NCI-H146 treated with DMSO at 0.1 percent for 48 hours (cell line): ENCODE data around the gene PDE4D.
A peak's percentile ranks its signal among the peaks of the same experiment; 100 is the strongest.

Experiments
- DNase-seq: peaks from one replicate; lab custom pipeline; 2025; ENCODE audit not compliant: unreplicated experiment; lab: John Stamatoyannopoulos, UW

Gene PDE4D

DNA sequence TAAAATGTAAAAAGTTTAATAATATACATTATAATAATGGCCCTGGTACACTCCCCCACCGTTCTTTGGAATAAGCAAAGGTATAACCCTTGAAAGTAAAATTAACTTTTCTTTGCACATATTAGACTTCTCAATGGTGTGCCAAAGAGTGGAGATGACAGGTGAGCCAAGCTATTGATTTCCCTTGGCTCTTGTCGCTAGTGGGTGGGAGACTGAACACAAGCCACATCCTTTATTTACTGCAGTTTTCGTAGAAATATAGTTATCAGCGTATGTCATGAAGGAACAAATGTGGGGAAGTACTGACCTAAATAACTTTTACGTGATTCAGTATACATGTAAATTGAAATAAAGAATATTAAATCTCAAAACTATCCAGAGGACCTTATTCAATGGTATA, 761.4 kb downstream of the PDE4D start:
- DNase-seq, result no peak

DNA sequence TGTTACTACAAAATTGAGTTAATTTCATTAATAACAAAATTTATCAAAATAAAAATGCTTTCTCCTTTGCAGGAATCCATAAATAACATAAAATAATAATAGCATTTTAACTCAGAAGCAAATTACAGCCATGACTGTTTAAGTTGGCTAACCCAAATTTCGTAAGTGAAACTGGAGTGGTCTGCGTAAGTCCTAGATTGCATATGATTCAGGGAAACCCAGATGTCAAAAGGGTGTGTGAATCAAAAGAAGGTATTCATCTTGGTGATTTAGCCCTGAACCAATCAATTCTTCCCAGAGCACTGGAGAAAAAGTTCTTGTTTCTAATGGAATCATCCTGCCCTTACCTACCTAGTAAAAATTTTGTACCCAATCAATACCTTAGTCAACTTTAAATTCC, 763.1 kb downstream of the PDE4D start:
- no peak for DNase-seq

DNA sequence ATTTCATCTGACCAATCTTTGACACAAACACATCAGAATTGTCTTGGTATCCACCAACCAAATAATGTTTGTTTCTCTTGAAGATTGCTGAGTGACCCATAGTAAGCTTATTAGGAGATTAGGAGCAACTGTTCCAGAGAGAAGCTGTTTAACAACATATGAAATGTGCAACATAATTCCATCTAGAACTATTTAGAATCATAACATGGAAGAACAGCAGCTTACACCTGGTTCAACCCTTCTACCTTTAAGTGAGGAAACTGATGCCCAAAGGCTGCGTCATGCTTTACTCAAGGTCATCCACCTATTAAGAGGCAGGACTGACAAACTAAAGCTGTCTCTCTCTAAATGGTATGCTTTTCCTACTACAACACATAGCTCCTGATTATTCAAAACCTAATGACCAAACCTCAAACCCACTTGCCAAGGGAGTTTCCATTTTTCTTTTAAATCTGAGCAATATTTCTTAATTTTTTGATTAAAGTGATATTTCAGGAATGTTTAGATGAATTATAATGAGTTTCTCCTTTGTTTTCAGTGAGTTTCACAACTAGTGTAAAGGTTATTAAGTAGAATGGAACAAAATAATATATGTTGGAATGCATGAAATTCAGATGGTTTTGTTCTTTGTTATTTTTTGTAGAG, 764.8 kb downstream of the PDE4D start:
- no peak for DNase-seq

DNA sequence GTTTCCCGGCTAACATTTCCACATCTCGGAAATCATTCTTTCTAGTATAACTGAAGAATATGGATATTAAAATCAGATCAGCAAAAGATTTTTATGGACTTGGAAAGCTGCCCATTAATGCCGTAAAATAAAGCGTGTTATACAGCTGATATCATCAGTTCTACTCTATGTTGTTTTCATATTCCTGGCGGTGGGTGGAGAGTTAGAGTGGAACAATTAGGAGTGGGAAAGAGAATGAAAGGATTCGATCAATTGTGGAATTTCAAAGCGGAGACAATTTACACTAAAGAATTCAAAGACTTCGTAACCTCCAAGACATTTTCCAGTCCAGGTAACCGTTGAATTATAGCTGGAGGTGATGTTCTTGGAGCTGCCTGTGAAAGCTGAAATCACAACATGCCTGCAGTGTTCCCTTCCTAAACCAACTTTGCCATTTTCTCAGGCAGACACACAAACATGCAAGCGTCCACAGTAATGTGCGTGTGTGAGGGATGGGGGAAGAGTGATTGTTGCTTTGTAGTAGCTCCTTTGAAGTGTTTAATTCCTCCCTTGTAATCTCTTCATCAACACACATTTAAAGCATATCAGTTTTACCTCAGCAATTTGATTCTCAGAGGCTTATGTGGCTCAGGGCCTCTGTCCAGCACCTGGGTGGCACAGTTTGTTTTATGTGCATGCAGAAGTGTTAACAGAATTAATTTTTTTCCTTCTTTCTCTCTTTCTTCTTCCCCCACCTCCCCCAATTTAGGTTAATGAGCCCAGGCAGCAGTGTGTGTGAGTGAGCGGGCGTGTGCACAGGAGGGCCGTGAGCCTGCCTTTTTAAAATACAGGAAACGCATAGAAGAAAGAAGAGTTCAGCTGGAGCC, 766.6 kb downstream of the PDE4D start:
- no peak for DNase-seq

DNA sequence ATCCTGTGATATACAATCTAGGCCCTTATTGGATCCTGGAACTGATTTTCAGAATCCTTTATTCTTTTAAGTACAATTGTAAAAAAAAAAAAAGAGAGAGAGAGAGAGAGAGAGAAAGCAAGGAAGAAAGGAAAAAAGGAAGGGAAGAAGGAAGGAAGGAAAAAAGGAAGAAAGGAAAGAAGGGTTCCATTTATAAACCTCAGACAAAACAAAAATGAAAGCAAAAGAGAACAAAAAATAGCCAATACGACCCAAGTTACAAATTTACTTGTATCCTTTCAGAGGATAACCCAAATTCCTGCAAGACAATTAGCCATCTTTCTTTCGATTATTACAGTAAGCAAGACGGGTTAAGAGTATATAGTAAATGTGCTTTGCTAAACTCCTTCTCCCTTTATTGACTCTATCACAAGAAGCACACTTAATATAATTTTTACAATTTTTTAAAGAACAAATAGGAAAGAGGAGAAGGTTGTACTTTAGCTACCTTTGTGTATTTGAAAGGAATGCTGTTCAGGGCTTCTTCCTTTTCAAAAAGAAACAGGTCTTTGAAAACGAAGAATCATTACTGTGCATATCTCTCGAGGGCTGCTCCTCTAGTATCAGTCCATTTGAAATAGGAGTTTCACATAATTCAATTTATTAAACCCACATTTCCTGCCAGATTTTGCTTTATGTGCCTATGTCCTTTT, 767.4 kb downstream of the PDE4D start:
- DNase-seq, result no peak

DNA sequence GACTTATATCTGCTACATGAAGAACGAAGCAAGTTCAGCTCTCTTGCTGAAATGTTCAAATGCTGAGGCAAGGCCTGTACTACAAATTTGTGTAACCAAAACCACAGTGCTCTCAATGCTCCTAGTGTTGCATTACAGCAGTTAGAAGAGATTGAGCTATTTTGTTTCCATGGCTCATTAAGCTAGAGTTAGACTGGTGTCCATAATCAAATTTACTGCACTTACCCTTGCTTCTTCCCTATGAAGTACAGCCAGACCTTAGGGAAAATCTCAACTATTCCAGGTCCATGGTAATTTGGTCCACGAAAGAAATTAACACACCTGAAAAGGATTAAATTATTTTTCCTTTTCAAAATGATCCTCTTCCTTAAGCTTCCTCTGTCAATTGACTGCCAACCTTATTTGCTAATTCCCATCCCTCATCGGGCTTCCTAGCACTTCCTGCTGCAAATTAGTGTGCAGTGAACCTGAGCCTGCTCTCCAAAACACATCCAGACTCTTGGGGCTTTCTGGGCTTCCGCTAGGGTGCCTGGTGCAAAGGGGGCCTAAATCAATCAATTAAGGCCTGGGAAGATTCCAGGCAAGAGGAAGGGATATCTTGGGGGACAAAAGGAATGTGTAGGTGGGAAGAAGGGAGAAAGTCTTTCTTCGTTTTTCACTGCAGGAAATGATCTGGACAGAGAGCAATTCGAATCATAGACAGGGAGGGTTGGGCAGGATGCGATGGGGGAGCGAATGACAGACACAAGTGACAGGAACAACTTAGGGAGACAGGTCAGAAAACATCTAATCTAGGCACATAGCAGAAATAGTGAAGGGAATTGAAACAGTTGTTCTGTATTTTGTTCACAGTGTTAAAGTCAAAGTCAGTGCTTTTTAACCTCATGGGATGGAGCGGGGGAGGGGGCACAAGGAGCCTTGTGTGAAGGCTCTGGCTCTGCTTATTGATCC, 768.2 kb downstream of the PDE4D start:
- no peak for DNase-seq

DNA sequence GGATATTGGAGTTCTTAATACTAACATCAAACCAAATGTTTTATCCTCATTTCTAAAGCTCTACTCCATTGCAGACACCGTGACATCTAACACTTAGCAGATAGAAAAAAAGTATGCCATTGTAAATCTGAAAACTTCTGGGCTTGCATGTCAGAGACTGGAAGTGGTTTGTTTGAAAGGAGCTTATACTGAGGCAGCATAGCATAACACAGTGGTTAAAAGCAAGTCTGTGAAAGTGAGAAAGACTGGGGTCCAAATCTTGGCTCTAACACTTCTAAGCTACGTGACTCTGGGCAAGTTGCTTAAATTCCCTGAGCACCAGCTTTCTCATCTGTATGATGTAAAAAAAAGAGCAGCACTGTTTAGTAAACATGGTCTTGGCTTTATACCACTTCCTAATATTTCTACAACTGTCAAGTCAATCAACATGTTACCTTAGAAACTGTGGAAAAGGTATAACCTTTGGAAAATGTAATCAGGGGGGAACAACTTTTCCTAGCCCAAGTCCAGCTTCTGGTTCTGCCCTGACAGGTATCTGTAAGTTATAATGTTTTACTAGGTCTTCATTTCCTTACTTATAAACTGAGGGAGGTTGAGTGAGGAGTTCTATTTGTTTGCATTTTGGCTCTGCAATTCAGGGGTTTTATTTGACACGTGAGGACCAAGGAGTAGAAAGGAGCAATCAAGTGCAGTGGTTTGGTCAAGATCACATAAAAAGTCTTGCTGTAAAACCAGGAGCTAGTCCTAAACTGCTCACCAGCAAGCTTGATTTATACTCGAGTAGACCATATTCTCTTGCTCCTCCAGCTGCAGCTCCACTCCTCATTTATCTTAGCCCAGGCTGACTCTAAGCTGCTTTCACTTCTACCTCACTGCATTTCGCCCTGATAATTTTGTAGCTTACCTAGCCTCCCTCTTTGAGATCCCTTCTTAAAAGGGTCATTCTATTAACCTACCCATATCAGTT, 769.6 kb downstream of the PDE4D start:
- no peak for DNase-seq

DNA sequence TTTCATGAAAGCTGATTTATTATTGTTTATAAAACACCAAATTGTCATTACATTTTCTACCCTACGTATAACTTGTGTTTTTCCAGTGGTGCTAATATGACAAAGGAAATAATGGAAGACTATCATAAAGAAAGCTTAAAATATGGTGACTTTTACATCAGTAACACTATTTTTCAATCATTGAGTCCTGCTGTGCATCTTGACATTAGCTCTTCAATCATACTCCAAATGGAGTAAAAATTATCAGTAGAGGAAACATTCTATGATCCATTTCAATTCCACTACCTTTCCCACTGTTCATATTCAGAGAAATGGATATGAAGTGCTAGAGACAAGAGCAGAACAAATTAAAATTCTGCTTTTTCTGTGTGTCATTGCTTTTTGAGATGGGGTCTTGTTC, 774.0 kb downstream of the PDE4D start:
- no peak for DNase-seq

DNA sequence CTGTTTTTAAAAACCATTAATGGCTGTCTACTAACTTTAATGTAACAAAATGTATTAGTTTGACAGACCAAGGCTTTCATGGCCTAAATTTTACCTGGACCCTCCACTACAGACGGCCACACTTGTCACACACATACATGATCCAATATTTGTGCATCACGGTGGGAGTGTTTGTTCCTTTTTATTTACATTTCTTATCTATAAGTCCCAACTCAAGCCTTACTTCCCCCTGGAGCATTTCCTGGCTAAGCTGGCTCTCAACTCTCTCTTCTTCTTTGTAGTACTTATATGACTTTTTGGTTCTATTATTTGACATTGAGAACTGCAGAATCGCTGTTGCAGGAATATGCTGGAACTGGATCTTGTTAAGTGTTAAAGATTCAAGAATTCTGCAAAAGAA, 776.2 kb downstream of the PDE4D start:
- peak; percentile 17 for DNase-seq

DNA sequence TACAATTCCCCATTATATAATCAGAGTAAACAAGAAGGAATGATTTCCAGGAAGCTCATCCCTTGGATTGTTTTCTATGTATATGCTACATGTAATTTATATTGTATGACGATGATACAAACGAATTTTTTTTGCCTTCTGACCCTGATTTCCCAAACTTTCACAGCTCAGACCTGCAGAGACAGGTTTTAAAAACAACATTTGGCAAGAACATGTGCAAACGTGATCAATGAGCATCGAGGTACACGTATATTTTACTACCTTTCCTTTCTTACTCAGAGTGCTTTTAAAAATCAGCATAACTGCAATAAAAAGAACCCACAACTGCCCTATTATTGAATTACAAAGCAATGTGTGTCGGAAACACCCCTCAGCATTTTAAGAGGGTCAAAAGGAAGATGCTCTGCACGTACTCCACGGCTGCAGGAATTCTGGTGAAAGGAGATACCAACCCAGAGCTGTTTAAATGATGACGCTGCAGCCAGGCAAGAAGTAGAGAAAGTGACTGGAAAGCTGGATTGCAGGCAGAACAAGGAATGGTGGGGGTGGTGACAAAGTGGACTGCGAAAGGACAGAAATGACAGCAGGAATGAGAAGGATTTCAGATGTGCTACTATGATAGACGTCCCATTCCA, 777.2 kb downstream of the PDE4D start:
- DNase-seq, result no peak

DNA sequence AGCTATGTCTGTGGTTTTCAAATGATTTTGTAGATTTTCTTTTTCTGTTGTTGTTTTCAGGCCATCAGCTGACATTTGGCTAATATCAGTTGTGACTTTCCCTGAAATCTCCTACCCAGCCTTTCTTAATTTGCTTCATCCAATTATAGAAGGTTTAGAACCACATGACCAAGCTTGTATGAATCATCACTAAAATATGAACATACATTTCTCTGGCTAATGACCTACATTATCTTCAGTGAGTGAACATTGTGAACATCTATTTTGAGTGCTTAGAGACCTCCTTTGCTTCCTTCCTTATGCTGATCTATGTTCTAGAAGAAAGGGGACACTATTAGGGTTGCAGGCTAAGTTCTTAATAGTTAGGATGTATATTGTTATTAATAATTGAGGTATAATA, 778.2 kb downstream of the PDE4D start:
- DNase-seq, result no peak

DNA sequence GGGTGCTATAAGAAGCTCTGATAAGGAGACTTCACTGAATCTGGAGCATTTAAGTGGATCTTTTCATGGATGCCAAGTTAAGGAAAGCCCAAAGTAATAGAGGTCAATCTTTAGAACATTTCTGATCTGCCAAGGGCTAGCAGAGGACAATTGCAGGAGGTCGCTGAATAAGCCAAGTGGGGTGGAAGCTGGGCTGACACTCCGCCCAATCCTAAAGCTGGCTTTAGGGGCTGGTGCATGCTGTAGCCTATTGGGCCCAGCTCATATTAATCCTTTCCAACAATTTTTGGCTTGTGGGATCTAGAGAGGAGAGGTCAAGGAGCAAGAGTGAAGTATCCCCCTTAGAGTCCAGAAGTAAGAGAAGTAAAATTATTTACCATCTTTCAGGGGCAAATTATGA, 784.1 kb downstream of the PDE4D start:
- no peak for DNase-seq

DNA sequence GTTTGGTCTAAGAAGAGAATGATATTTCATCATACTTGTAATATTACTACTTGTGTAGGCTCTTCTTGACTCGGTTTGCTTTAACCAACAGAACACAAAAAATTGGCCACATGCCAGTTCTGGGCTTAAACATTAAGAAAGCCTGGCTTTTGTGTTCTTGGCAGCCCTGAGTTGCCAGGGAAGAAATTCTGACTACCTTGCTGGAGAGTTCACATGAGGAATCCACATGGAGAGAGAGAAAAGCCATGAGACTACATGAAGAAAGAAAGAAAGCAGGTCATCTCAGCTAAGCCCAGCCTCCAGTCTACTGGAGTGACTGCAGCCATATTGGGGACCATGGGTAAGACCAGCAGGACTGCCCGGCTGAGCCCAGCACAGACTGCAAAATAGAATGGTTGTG, 785.8 kb downstream of the PDE4D start:
- DNase-seq, result no peak

DNA sequence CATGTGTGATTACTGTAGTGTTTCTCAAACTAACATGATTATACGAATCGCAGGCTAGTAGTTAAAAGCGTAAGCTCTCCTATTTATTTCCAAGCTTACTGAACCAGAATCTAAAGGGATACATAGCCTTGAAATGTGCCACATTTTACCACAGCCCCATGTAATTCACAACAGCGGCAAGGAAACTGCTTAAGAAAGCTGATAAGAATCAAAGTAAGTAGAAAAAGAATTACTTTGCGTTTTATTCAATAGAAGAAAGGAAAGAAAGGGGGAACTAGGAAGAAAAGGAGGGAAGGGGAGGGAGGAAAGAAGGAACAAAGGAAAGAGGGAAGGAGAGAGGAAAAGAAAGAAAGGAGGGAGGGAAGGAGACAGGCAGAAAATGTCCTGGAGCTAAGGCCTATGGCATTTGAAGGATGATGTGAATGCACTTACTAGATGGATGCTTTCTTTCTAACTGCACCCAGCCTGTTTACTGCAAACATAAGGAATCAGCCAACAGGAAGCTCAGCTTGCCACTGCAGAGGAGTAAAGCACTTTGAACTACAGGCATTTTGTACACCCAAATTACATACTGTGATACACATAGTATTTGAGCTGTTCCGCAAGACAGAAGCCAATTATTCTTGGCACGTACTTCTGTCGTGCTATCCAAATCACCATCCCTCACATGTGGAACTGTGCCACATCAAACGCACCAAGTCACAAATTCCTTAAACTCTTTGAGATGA, 789.0 kb downstream of the PDE4D start:
- DNase-seq, result no peak

DNA sequence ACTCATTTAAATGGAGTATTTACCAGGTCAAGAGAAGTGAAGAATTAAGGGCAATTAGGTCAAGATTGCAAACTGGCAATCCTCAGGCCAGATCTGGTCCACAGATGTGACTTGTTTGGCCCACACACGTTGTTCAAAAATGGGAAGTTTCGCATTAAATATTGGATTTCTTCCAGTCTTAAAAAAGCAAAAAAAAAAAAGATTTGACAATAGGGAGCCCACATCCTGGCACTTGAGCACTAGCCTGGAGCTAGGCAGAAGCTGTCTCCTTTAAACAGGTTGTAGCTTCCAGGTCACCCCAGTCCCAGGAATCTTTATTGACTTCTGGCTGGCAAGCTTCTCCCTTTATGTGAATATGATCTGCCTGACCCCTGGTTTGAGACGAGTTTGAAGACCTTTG, 790.2 kb downstream of the PDE4D start:
- no peak for DNase-seq

DNA sequence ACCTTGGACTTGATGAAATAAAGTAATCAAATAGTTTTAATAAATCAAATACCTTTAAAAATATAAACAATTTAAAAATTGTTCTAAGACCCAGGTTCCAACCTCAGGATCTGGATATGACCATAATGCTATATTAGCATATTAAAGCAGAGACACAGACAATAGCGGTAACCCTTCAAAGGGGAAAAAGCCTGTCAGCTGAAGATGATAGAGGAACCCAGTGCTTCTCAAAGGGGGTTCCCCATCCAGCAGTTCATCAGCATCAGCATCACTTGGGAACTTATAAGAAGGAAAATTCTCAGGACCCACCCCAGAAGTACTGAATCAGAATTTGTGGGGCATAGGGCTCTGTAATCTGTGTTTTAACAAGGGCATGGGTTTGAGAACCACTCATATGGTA, 791.1 kb downstream of the PDE4D start:
- DNase-seq, result no peak

DNA sequence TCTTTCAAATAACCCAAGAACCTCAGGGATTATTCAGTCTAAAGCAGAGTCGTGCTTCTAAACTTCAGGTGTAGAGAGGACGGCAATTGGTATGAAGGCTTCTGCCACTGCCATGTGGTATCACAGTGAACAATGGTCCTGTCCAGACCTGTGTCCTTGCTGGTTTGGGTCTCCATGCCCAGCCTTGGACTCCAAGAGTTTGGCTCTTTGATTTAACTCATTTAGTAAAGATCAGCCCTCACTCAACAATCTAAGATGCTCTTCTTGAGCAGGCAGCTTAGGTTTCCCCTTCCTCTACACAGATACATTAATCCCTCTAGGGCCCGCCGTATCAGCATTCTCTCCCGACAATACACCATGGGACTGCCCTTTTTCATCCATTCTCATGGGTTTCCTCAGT, 792.7 kb downstream of the PDE4D start:
- no peak for DNase-seq

DNA sequence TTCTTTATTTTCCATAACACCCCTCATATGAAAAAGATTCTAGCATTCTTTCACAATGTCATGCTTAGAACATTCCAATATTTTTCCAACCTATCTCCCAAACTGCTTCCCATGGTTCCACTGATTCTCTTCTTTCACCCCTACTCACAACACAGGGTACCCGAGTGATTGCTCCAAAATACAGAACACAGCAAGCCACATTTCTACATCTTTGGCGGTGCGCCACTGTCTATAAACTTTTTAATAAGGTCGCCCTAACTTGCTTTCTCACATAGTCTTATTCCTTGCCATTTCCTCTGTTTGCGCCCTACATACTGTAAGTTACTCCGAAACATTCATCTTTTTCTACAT, 793.6 kb downstream of the PDE4D start:
- DNase-seq, result no peak
